Psoas muscle (tissue), 8 donors: Measurements from ENCODE around the gene GCHFR. TPM values are rescaled to one million over a fixed set of nuclear protein-coding genes. Genes with fewer than 3 reads are reported as not detected.
A peak's percentile ranks its signal among the peaks of the same experiment; 100 is the strongest.

ENCODE experiments used
- ATAC-seq, 4 donors: fragments of 200-7000 bp; cut with Tn5 transposase; one replicate each; pipeline ENCODE4 v1.9.1; 2020; ENCODE audit warnings: moderate library complexity in 3 of 4, mild to moderate bottlenecking in 2 of 4
- DNase-seq, 2 donors: peaks; one replicate each; pipeline ENCODE4 v3.0.0-alpha.2; 2020
- H3K27ac ChIP-seq: fragments of 200-600 bp; one replicate; pipeline ENCODE4 v1.8.0; 2022
- H3K27me3 ChIP-seq, 3 donors: fragments of 200-600 bp in 1 of 3; one replicate each; pipeline versions ENCODE4 v1.6.1 to v1.8.0; 2013 to 2022; ENCODE audit warnings: low read length in 2 of 3, mild to moderate bottlenecking in 2 of 3, moderate library complexity in 1 of 3; ENCODE audit not compliant: insufficient read depth in 3 of 3
- H3K36me3 ChIP-seq, 2 donors: fragments of 200-600 bp in 1 of 2; one replicate each; pipeline versions ENCODE4 v1.6.1 to v1.8.0; 2013 to 2022; ENCODE audit warnings: low read depth in 1 of 2, mild to moderate bottlenecking in 1 of 2, moderate library complexity in 1 of 2; ENCODE audit not compliant: insufficient read depth in 1 of 2
- H3K4me1 ChIP-seq: fragments of 200-600 bp; one replicate; pipeline ENCODE4 v1.8.0; 2022
- H3K4me3 ChIP-seq: fragments of 200-600 bp; one replicate; pipeline ENCODE4 v1.8.0; 2022; ENCODE audit warnings: mild to moderate bottlenecking
- H3K9me3 ChIP-seq: fragments of 200-600 bp; one replicate; pipeline ENCODE4 v1.8.0; 2022
- WGBS, 3 donors: extraction: QIAGEN DNeasy Blood & Tissue Kit; methylation state at CpG; one replicate each; pipeline versions ENCODE4 v1.1.6 to v1.1.7; 2013; 5-methylcytosine and 5-hydroxymethylcytosine counted together
- intact Hi-C, 2 donors: fragments of 100-400 bp; cut with DNase I; formaldehyde crosslinking; loops; one replicate each; pipeline versions ENCODE4 v1.11.0 to v1.14.2; 2022
- polyA plus RNA-seq, 3 donors: library from polyadenylated mRNA; stranded (reverse); fragments of 200-250 nt; gene quantifications; one replicate each; pipeline ENCODE4 v1.2.3, GENCODE V29; 2013
- total RNA-seq, 4 donors: library from RNA; stranded (reverse); fragmentation: NEBNext Ultra II Directional in 2 of 4; extraction: Animal tissue kit (Norgen Biotek cat#: 25700) in 2 of 4; gene quantifications; one replicate each; pipeline versions ENCODE4 v1.2.1 to v1.2.4, GENCODE V29; 2021 to 2023
- TF ChIP-seq, protein P1 (sequence below): fragments of 200-600 bp; IDR thresholded peaks from one replicate; pipeline ENCODE4 v1.8.0; 2022; ENCODE audit warnings: antibody characterized with exemption
- donor health status: healthy with polysubstance abuse.
- donor health status: DM: no; HTN: no; CAD: no; lungs with moderate emphysema.
- donor health status: Bipolar disorder and iron deficiency.
- donor health status: healthy.
- donor health status: DM: yes; HTN: yes; CAD: no.
- donor health status: DM: no; HTN: no; CAD: no.
- donor health status: DM: no; HTN: no; CAD: no.
- donor health status: DM: yes; HTN: yes; CAD: no.

Gene GCHFR
- total and polyA plus RNA-seq, 7 donors = 1.5 to 6.7 (median 4.3) TPM

DNA sequence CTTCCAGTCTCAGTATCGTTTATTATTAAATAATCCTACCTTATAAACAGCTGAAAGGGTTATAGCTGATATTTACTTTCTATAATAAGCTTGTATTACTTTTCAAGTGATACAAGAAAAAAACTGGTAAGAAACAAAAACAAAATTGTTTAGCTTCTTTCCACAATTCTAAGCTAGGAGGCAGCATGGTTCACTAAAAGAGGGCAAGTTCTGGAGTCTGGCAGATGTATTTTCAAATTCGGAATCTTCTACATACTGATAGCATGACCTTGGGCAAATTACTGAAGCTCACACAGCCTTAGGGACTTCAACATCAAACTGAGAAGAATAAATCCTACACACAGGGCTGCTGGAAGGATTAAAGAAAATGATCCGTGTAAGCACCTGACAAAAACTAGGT is 21.3 kb downstream of the GCHFR start:
- DNase-seq (no peak), ATAC-seq (no peak)
- no peak overlapping the region for H3K4me3 ChIP-seq
- no peaks in the 10 kb centered on the region for H3K36me3 ChIP-seq
- no peaks in the 10 kb centered on the region for H3K27me3 ChIP-seq
- 65 to 78% (median 75%) methylated on average over 3 of the region's 3 CpGs for WGBS, 3 donors
- peaks cover 14% of the 10 kb centered on the region for H3K4me1 ChIP-seq
- H3K27ac ChIP-seq = no peak overlapping the region
- H3K9me3 ChIP-seq = no peaks in the 10 kb centered on the region
- TF ChIP-seq, protein P1, sequence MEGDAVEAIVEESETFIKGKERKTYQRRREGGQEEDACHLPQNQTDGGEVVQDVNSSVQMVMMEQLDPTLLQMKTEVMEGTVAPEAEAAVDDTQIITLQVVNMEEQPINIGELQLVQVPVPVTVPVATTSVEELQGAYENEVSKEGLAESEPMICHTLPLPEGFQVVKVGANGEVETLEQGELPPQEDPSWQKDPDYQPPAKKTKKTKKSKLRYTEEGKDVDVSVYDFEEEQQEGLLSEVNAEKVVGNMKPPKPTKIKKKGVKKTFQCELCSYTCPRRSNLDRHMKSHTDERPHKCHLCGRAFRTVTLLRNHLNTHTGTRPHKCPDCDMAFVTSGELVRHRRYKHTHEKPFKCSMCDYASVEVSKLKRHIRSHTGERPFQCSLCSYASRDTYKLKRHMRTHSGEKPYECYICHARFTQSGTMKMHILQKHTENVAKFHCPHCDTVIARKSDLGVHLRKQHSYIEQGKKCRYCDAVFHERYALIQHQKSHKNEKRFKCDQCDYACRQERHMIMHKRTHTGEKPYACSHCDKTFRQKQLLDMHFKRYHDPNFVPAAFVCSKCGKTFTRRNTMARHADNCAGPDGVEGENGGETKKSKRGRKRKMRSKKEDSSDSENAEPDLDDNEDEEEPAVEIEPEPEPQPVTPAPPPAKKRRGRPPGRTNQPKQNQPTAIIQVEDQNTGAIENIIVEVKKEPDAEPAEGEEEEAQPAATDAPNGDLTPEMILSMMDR = no peak
- intact Hi-C loops = loop anchor here (10.0 kb wide), 2 partner anchors 60 to 200 kb away; partner anchors contain the start of gene SPINT1 (in 2 of the 2)

DNA sequence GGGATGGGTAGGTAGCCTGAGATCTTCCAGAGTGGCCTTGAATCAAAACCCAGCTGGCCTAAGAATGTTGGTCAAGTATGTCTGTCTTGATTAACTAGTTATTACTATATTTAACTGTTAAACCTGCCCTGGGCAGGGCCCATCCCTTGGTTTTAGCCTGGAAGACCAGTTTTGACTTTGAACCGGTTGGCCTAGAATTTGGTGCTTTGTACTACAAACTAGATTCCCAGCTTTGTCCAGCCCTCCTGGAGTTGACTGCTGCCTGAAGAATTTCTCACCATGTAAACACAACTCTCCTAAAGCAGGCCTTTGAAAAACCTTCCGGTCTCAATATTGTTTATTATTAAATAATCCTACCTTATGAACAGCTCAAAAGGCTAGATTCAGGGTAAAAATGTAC is 21.9 kb downstream of the GCHFR start:
- H3K27me3 ChIP-seq = no peaks in the 10 kb centered on the region
- ATAC-seq (no peak), DNase-seq (no peak)
- no peaks in the 10 kb centered on the region for H3K9me3 ChIP-seq
- TF ChIP-seq, protein P1 = no peak
- 85 to 92% (median 89%) methylated on average over 2 of the region's 2 CpGs for WGBS, 3 donors
- peaks cover 20% of the 10 kb centered on the region for H3K4me1 ChIP-seq
- H3K36me3 ChIP-seq = no peaks in the 10 kb centered on the region
- H3K27ac ChIP-seq = no peak overlapping the region
- intact Hi-C loops = loop anchor here (10.0 kb wide), 2 partner anchors 59 to 201 kb away; partner anchors contain the start of gene SPINT1 (in 2 of the 2)
- no peak overlapping the region for H3K4me3 ChIP-seq

GRCh38 chr15:40787344-40787841 is 23.5 kb downstream of the GCHFR start:
- peaks cover 20% of the 10 kb centered on the region for H3K4me1 ChIP-seq
- no peak overlapping the region for H3K4me3 ChIP-seq
- intact Hi-C loops = loop anchor here (10.0 kb wide), 2 partner anchors 57 to 203 kb away; partner anchors contain the start of gene SPINT1 (in 2 of the 2)
- no peak overlapping the region for H3K27ac ChIP-seq
- DNase-seq (peak in 1 of 2 donors; percentile 47), ATAC-seq (peak in 2 of 4 donors; percentile 26 to 31)
- TF ChIP-seq, protein P1 = no peak
- peaks cover 0 to 5% of the 10 kb centered on the region in 2 donors for H3K36me3 ChIP-seq
- H3K9me3 ChIP-seq = no peaks in the 10 kb centered on the region
- no peaks in the 10 kb centered on the region for H3K27me3 ChIP-seq
- WGBS, 3 donors = 24 to 36% (median 25%) methylated on average over 4 of the region's 4 CpGs

DNA sequence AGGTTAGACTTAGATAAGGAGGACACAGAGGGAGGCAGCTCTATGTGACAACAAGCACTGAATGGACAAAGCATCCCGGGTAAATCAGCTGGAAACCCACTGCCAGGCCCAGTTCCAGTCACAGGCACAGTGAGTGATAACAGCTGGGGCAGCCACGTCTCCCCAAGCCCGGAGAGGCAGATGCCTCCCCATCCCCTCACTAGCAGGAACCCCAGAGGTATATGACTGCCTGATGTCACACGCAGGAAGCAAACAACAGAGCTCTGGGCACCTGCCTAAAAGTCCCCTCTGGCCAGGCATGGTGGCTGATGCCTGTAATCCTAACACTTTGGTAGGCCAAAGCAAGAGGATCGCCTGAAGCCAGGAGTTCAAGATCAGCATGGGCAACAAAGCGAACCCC is 24.1 kb downstream of the GCHFR start:
- Histone ChIP-seq H3K27me3 (no peaks in the 10 kb centered on the region), H3K36me3 (peaks cover 0 to 8% of the 10 kb centered on the region in 2 donors), H3K4me1 (peaks cover 20% of the 10 kb centered on the region), H3K9me3 (no peaks in the 10 kb centered on the region), H3K27ac (no peak overlapping the region), H3K4me3 (no peak overlapping the region)
- peak in 1 of 2 donors; percentile 9 for DNase-seq
- ATAC-seq = no peak
- 63 to 74% (median 67%) methylated on average over 6 of the region's 6 CpGs for WGBS, 3 donors
- intact Hi-C loops = loop anchor here (10.0 kb wide), 2 partner anchors 57 to 203 kb away; partner anchors contain the start of gene SPINT1 (in 2 of the 2)
- TF ChIP-seq, protein P1 = no peak
